Left lung (tissue), 10 donors: ENCODE results near the gene ACBD4. TPM values are rescaled to one million over a fixed set of nuclear protein-coding genes. Genes with fewer than 3 reads are reported as not detected.

Experiments
- ATAC-seq: fragments of 200-7000 bp; cut with Tn5 transposase; one replicate; pipeline ENCODE4 v1.9.1; 2020; ENCODE audit warnings: moderate library complexity
- DNase-seq, 4 donors: peaks; one replicate each; pipeline ENCODE4 v3.0.0-alpha.2; 2013 to 2020
- H3K27ac ChIP-seq, 2 donors: fragments of 200-600 bp; sonication (generic) in 1 of 2; one replicate each; pipeline versions ENCODE4 v1.5.0 to v1.8.0; 2020 to 2021
- H3K27me3 ChIP-seq, 2 donors: fragments of 200-600 bp; sonication (generic) in 1 of 2; one replicate each; pipeline versions ENCODE4 v1.5.0 to v1.8.0; 2020 to 2021
- H3K36me3 ChIP-seq, 2 donors: fragments of 200-600 bp; sonication (generic) in 1 of 2; one replicate each; pipeline versions ENCODE4 v1.5.0 to v1.8.0; 2020 to 2021
- H3K4me1 ChIP-seq, 2 donors: fragments of 200-600 bp; one replicate each; pipeline ENCODE4 v1.8.0; 2021
- H3K4me3 ChIP-seq, 2 donors: fragments of 200-600 bp; sonication (generic) in 1 of 2; one replicate each; pipeline versions ENCODE4 v1.5.0 to v1.8.0; 2020 to 2021; ENCODE audit warnings: mild to moderate bottlenecking in 1 of 2
- H3K9me3 ChIP-seq, 2 donors: fragments of 200-600 bp; sonication (generic) in 1 of 2; one replicate each; pipeline versions ENCODE4 v1.5.0 to v1.8.0; 2020 to 2021
- intact Hi-C, 2 donors: fragments of 100-400 bp; cut with DNase I; formaldehyde crosslinking; loops; one replicate each; pipeline versions ENCODE4 v1.11.2 to v1.14.2; 2022
- polyA plus RNA-seq, 6 donors: library from polyadenylated mRNA; unstranded; fragments of 120-200 nt; gene quantifications; one replicate each; pipeline ENCODE4 v1.2.1, GENCODE V29; 2013; ENCODE audit not compliant: insufficient read length in 6 of 6
- total RNA-seq, 2 donors: library from RNA; stranded (reverse); fragmentation: NEBNext Ultra II Directional; extraction: Animal tissue kit (Norgen Biotek cat#: 25700); gene quantifications; one replicate each; pipeline ENCODE4 v1.2.1, GENCODE V29; 2021
- TF ChIP-seq, protein P1 (sequence below), 2 donors: fragments of 200-600 bp; sonication (generic) in 1 of 2; IDR thresholded peaks; one replicate each; pipeline versions ENCODE4 v1.5.0 to v1.8.0; 2021; ENCODE audit warnings: antibody characterized with exemption in 2 of 2
- donor health status: DM: no; HTN: yes; CAD: no.
- donor health status: DM: no; HTN: no; CAD: no.

Gene ACBD4
- total and polyA plus RNA-seq, 8 donors, result 10.6 to 15.9 (median 15.0) TPM

DNA sequence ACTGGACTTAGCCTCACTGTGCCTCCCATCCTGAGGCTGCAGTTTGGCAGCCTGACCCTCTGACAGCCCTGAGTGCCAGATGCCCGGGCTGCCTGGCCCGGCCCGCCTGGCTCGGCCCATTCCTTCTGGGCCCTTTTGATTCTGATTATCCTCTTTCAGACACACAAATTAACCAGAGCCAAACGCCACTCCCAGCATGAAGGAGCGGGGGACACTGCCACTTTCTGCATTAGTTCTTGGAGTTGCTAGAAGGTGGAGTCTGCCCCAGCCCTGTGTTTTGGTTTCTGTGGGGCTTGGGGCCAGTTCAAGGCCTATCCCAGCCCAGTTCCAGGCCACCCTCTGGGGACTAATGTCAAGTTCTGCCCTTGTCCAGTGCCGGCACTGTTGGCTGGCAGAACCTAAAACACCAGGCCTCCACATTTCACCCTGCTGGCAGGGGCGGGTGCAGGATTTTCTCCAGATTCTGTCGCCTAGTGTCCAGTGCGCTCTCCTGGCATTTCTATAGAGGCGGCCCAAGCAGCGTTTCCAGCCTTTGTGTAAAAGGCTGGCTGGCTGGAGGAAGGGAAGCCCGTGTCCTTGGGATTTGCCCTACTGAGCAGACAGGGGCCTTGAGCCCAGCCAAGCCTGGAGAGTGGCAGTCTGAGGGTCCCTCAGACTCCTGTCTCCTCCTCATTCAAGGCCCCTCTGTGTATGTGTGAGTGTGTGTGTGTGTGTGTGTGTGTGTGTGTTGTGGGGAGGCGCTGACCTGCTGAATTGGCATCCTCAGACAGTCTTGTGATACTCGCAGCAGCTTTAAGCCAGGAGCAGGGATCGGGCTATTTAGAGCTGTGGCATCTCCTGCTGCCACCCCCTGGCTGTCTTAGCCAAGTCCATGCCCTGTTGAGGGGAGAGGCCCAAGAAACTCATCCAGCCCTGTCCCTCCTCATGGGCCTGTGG, 24.5 kb upstream of the ACBD4 start:
- intact Hi-C loops, result no loop called here
- no peaks in the 10 kb centered on the region for H3K27me3 ChIP-seq
- no peaks in the 10 kb centered on the region for H3K9me3 ChIP-seq
- H3K36me3 ChIP-seq, result peaks cover 0 to 40% of the 10 kb centered on the region in 2 donors
- no peak for DNase-seq
- no peak overlapping the region for H3K27ac ChIP-seq
- TF ChIP-seq, protein P1, sequence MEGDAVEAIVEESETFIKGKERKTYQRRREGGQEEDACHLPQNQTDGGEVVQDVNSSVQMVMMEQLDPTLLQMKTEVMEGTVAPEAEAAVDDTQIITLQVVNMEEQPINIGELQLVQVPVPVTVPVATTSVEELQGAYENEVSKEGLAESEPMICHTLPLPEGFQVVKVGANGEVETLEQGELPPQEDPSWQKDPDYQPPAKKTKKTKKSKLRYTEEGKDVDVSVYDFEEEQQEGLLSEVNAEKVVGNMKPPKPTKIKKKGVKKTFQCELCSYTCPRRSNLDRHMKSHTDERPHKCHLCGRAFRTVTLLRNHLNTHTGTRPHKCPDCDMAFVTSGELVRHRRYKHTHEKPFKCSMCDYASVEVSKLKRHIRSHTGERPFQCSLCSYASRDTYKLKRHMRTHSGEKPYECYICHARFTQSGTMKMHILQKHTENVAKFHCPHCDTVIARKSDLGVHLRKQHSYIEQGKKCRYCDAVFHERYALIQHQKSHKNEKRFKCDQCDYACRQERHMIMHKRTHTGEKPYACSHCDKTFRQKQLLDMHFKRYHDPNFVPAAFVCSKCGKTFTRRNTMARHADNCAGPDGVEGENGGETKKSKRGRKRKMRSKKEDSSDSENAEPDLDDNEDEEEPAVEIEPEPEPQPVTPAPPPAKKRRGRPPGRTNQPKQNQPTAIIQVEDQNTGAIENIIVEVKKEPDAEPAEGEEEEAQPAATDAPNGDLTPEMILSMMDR (IDR thresholded peaks at IDR 0.05), result no peak
- H3K4me1 ChIP-seq, result no peaks in the 10 kb centered on the region
- ATAC-seq, result peak; percentile 13
- no peak overlapping the region for H3K4me3 ChIP-seq

- no peak for ATAC-seq
- Histone ChIP-seq H3K9me3 (no peaks in the 10 kb centered on the region), H3K27ac (no peak overlapping the region), H3K4me1 (no peaks in the 10 kb centered on the region), H3K4me3 (no peak overlapping the region), H3K27me3 (no peaks in the 10 kb centered on the region), H3K36me3 (peaks cover 0 to 31% of the 10 kb centered on the region in 2 donors)
- TF ChIP-seq, protein P1 (IDR thresholded peaks at IDR 0.05), result no peak
- intact Hi-C loops, result no loop called here
- no peak for DNase-seq
Observed at GRCh38 chr17:45111850-45112249, 23.6 kb upstream of the ACBD4 start.

- Histone ChIP-seq H3K4me1 (no peaks in the 10 kb centered on the region), H3K27me3 (no peaks in the 10 kb centered on the region), H3K9me3 (no peaks in the 10 kb centered on the region), H3K36me3 (peaks cover 0 to 21% of the 10 kb centered on the region in 2 donors), H3K4me3 (no peak overlapping the region), H3K27ac (no peak overlapping the region)
- TF ChIP-seq, protein P1 (IDR thresholded peaks at IDR 0.05), result no peak
- DNase-seq (no peak), ATAC-seq (no peak)
- intact Hi-C loops, result no loop called here
Observed at GRCh38 chr17:45112559-45113423, 22.7 kb upstream of the ACBD4 start.

GRCh38 chr17:45113424-45113754, 22.1 kb upstream of the ACBD4 start:
- intact Hi-C loops, result no loop called here
- no peaks in the 10 kb centered on the region for H3K9me3 ChIP-seq
- H3K4me3 ChIP-seq, result no peak overlapping the region
- TF ChIP-seq, protein P1 (IDR thresholded peaks at IDR 0.05), result no peak
- DNase-seq (no peak), ATAC-seq (no peak)
- H3K36me3 ChIP-seq, result peaks cover 0 to 21% of the 10 kb centered on the region in 2 donors
- no peaks in the 10 kb centered on the region for H3K27me3 ChIP-seq
- H3K27ac ChIP-seq, result no peak overlapping the region
- H3K4me1 ChIP-seq, result no peaks in the 10 kb centered on the region
